Activated naive CD8-positive, alpha-beta T cell (primary cell): ENCODE results near the gene RAB22A.
A peak's percentile ranks its signal among the peaks of the same experiment; 100 is the strongest.
"Not testable (repeated sequence)": the region's sequence is repeated elsewhere in the genome, so short reads cannot be mapped to it uniquely, and the experiment has no call there.

Experiments used
- H3K27ac Mint-ChIP-seq: one replicate; pipeline ENCODE4 v1.8.0; 2021; ENCODE audit warnings: mixed read lengths
- H3K27me3 Mint-ChIP-seq: one replicate; pipeline ENCODE4 v1.8.0; 2021; ENCODE audit warnings: mixed read lengths
- H3K36me3 Mint-ChIP-seq: one replicate; pipeline ENCODE4 v1.8.0; 2021; ENCODE audit warnings: mixed read lengths
- H3K4me1 Mint-ChIP-seq: one replicate; pipeline ENCODE4 v1.8.0; 2021; ENCODE audit warnings: low read depth, mixed read lengths
- H3K4me3 Mint-ChIP-seq: one replicate; pipeline ENCODE4 v1.8.0; 2021; ENCODE audit warnings: mild to moderate bottlenecking, mixed read lengths
- H3K9me3 Mint-ChIP-seq: one replicate; pipeline ENCODE4 v1.8.0; 2021; ENCODE audit warnings: low read depth, mixed read lengths

Gene RAB22A

GRCh38 chr20:58399926-58400325 is 90.4 kb downstream of the RAB22A start:
- Mint-ChIP-seq H3K27ac (peak overlapping the region; percentile 47), H3K27me3 (no peaks in the 10 kb centered on the region), H3K4me3 (no peak overlapping the region), H3K9me3 (no peaks in the 10 kb centered on the region), H3K4me1 (peaks cover 54% of the 10 kb centered on the region), H3K36me3 (peaks cover 3% of the 10 kb centered on the region)

- Mint-ChIP-seq H3K27ac (no peak overlapping the region), H3K27me3 (no peaks in the 10 kb centered on the region), H3K36me3 (peaks cover 3% of the 10 kb centered on the region), H3K4me3 (no peak overlapping the region), H3K4me1 (peaks cover 42% of the 10 kb centered on the region), H3K9me3 (no peaks in the 10 kb centered on the region)
Measured at GRCh38 chr20:58401162-58401561, 91.6 kb downstream of the RAB22A start.

DNA sequence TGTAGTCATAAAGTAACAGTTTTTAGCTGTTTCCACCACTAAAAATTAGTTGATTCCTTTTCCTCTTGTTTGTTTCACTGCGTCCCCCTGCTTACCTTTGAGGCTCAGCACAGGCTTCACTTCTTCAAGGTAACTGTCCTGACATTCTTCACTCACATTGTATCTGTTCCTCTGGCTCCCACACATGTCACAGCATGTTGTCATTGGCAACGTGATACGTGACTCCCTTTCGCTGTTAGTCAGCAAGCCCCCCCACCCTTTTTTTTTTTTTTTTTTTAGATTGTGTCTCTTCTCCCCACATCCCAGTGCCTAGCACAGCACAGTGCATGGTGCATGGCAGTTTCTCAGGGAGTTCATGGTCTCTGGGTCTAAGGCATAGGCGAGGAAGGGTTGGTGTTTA is 92.8 kb downstream of the RAB22A start:
- no peak overlapping the region for H3K27ac Mint-ChIP-seq
- no peak overlapping the region for H3K4me3 Mint-ChIP-seq
- peaks cover 33% of the 10 kb centered on the region for H3K4me1 Mint-ChIP-seq
- H3K36me3 Mint-ChIP-seq: peaks cover 3% of the 10 kb centered on the region
- no peaks in the 10 kb centered on the region for H3K27me3 Mint-ChIP-seq
- H3K9me3 Mint-ChIP-seq: no peaks in the 10 kb centered on the region

DNA sequence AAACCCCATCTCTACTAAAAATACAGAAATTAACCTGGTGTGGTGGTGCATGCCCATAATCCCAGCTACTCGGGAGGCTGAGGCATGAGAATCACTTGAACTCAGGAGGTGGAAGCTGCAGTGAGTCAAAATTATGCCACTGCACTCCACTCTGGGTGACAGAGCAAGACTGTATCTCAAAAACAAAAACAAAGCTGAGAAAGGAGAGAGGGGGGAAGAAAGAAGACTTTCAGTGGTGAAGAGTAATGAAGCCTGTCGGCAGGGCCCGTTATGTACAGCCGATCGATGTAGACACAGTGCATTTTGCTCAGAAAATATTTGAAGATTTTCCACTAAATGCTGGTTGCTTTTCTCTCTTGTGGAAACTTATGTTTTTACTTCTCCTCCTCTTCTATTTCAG is 93.3 kb downstream of the RAB22A start:
- peaks cover 3% of the 10 kb centered on the region for H3K36me3 Mint-ChIP-seq
- H3K9me3 Mint-ChIP-seq: no peaks in the 10 kb centered on the region
- no peaks in the 10 kb centered on the region for H3K27me3 Mint-ChIP-seq
- no peak overlapping the region for H3K4me3 Mint-ChIP-seq
- H3K27ac Mint-ChIP-seq: no peak overlapping the region
- peaks cover 33% of the 10 kb centered on the region for H3K4me1 Mint-ChIP-seq

GRCh38 chr20:58403272-58403671 is 93.8 kb downstream of the RAB22A start:
- Mint-ChIP-seq H3K9me3 (no peaks in the 10 kb centered on the region), H3K27ac (no peak overlapping the region), H3K4me1 (peaks cover 33% of the 10 kb centered on the region)

DNA sequence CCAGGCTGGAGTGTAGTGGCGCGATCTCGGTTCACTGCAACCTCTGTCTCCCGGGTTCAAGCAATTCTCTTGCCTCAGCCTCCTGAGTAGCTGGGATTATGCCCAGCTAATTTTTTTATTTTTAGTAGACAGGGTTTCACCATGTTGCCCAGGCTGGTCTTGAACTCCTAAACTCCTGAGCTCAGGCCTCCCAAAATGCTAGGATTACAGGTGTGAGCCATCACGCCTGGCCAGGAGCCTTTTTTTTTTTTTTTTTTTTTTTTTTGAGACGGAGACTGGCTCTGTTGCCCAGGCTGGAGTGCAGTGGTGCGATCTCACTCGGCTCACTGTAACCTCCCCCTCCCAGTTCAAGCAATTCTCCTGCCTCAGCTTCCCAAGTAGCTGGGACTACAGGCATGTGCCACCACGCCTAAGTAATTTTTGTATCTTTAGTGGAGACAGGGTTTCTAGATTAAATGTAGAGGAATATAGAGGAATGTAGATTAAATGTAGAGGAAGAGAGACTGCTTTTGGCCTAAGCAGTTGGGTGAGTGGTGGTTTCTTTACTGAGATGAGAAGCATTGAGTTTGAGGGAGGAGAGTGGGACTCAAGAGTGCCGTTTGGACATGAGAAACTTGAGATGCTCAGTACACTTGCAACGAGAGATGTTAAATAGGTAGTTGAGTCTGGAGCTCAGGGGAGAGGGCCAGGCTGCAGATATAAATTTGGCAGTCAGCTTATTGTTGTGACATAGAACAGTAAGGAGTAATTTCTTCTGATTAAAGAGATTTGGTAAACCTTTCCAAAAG is 96.2 kb downstream of the RAB22A start:
- Mint-ChIP-seq H3K27me3 (no peaks in the 10 kb centered on the region), H3K4me1 (peaks cover 32% of the 10 kb centered on the region), H3K27ac (no peak overlapping the region), H3K9me3 (no peaks in the 10 kb centered on the region), H3K4me3 (no peak overlapping the region), H3K36me3 (no peaks in the 10 kb centered on the region)

More at GRCh38 chr20:58403272-58403671, 93.8 kb downstream of the RAB22A start:
- Mint-ChIP-seq H3K4me3 (no peak overlapping the region), H3K36me3 (peaks cover 2% of the 10 kb centered on the region), H3K27me3 (no peaks in the 10 kb centered on the region)

DNA sequence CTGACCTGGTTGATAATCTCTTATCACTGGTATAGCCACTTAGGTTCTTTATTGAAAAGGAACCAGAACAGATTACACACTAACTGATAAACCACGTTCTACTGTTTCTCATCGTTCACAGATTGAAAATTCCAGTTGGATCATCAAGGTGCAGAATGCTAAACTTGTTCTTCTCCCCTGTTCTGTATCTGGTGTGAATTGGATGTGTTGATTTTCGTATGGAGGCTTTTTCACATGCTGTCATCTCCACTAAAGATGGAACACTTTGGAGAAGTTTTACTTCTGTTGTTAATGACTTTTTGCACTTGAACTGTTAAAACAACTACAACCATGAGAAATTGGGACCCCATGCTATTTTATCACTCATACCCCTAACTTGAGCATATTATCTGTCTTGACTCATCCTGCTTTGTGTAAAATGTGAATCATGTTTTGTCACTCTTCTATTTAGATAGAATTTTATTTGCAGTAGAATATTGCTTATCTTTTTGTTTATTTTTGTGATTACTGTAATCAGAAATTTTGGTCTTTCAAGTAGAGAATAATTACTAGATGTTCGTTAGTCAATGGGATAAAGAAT is 97.0 kb downstream of the RAB22A start:
- H3K36me3 Mint-ChIP-seq: no peaks in the 10 kb centered on the region
- H3K27ac Mint-ChIP-seq: peak overlapping the region; percentile 64
- H3K4me1 Mint-ChIP-seq: peaks cover 34% of the 10 kb centered on the region
- no peaks in the 10 kb centered on the region for H3K9me3 Mint-ChIP-seq
- H3K4me3 Mint-ChIP-seq: no peak overlapping the region
- no peaks in the 10 kb centered on the region for H3K27me3 Mint-ChIP-seq

GRCh38 chr20:58407201-58407873 is 97.8 kb downstream of the RAB22A start:
- H3K4me3 Mint-ChIP-seq: peak overlapping the region; percentile 75
- H3K27ac Mint-ChIP-seq: peak overlapping the region; percentile 89
- H3K27me3 Mint-ChIP-seq: no peaks in the 10 kb centered on the region
- H3K4me1 Mint-ChIP-seq: peaks cover 38% of the 10 kb centered on the region
- H3K36me3 Mint-ChIP-seq: no peaks in the 10 kb centered on the region
- no peaks in the 10 kb centered on the region for H3K9me3 Mint-ChIP-seq

GRCh38 chr20:58407966-58408557 is 98.5 kb downstream of the RAB22A start:
- H3K27ac Mint-ChIP-seq: peak overlapping the region; percentile 89
- no peaks in the 10 kb centered on the region for H3K9me3 Mint-ChIP-seq
- peaks cover 43% of the 10 kb centered on the region for H3K4me1 Mint-ChIP-seq
- peak overlapping the region; percentile 75 for H3K4me3 Mint-ChIP-seq
- H3K27me3 Mint-ChIP-seq: no peaks in the 10 kb centered on the region
- no peaks in the 10 kb centered on the region for H3K36me3 Mint-ChIP-seq

DNA sequence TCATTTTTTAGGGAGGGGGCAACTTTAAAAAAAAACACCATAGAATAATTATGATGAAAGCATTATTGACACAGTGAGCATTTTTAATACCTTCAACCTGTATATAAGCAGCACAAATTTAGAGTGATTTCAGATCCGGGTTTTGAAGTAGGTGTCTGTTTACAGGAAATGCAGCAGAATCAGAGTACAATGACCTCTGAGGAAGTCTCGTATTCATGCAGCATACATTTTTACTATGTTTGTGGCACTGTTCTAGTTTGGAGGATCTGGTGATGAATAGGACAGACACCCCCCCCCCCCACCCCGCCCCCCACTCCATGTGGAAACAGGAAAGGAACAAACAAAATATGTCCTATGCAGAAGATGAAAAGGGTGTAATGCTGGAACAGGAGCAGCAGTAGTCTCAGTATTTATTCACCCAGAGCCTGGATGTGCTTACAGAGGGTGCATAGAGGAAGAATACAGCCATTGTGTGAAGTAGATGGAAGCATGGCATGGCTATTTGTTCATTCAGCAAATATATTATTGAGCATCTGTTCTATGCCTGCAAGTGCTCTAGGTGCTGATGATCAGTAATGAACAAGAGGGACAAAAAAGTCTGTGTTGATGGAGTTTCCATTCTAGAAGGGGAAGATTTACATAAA is 99.2 kb downstream of the RAB22A start:
- H3K36me3 Mint-ChIP-seq: no peaks in the 10 kb centered on the region
- H3K27me3 Mint-ChIP-seq: no peaks in the 10 kb centered on the region
- peak overlapping the region; percentile 89 for H3K27ac Mint-ChIP-seq
- H3K4me3 Mint-ChIP-seq: peak overlapping the region; percentile 75
- peaks cover 43% of the 10 kb centered on the region for H3K4me1 Mint-ChIP-seq
- H3K9me3 Mint-ChIP-seq: no peaks in the 10 kb centered on the region

DNA sequence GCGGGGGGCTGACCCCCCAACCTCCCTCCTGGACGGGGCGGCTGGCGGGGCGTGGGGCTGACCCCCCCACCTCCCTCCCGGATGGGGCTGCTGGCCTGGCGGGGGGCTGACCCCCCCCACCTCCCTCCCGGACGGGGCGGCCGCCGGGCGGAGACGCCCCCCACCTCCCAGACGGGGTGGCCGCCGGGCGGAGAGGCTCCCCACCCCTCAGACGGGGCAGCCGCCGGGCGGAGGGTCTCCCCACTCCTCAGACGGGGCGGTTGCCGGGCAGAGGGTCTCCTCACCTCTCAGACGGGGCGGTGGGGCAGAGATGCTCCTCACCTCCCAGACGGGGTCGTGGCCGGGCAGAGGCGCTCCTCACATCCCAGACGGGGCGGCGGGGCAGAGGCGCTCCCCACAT is 104.7 kb downstream of the RAB22A start:
- peaks cover 56% of the 10 kb centered on the region for H3K4me1 Mint-ChIP-seq
- H3K27ac Mint-ChIP-seq, H3K36me3 Mint-ChIP-seq, H3K27me3 Mint-ChIP-seq, H3K4me3 Mint-ChIP-seq, H3K9me3 Mint-ChIP-seq: not testable (repeated sequence)

DNA sequence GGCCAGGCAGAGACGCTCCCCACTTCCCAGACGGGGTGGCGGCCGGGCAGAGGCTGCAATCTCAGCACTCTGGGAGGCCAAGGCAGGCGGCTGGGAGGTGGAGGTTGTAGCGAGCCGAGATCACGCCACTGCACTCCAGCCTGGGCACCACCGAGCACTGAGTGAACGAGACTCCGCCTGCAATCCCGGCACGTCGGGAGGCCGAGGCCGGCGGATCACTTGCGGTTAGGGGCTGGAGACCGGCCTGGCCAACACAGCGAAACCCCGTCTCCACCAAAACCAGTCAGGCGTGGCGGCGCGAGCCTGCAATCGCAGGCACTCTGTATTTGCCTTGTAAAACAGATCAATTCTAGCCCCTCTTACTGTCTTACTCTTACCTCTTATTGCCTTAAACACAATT is 105.3 kb downstream of the RAB22A start:
- H3K36me3 Mint-ChIP-seq: peaks cover 13% of the 10 kb centered on the region
- H3K9me3 Mint-ChIP-seq, H3K4me3 Mint-ChIP-seq, H3K27me3 Mint-ChIP-seq: not testable (repeated sequence)
- peak overlapping the region; percentile 72 for H3K27ac Mint-ChIP-seq
- H3K4me1 Mint-ChIP-seq: peaks cover 55% of the 10 kb centered on the region

GRCh38 chr20:58416057-58416456 is 106.5 kb downstream of the RAB22A start:
- H3K36me3 Mint-ChIP-seq: peaks cover 18% of the 10 kb centered on the region
- no peaks in the 10 kb centered on the region for H3K9me3 Mint-ChIP-seq
- H3K4me3 Mint-ChIP-seq: no peak overlapping the region
- H3K4me1 Mint-ChIP-seq: peaks cover 52% of the 10 kb centered on the region
- H3K27me3 Mint-ChIP-seq: no peaks in the 10 kb centered on the region
- H3K27ac Mint-ChIP-seq: peak overlapping the region; percentile 88

GRCh38 chr20:58416835-58417234 is 107.3 kb downstream of the RAB22A start:
- no peak overlapping the region for H3K4me3 Mint-ChIP-seq
- no peaks in the 10 kb centered on the region for H3K9me3 Mint-ChIP-seq
- no peaks in the 10 kb centered on the region for H3K27me3 Mint-ChIP-seq
- peaks cover 18% of the 10 kb centered on the region for H3K36me3 Mint-ChIP-seq
- H3K27ac Mint-ChIP-seq: peak overlapping the region; percentile 88
- H3K4me1 Mint-ChIP-seq: peaks cover 51% of the 10 kb centered on the region
